ENCODE measurements around the gene GATA6.

The GATA6 gene

GRCh38 chr18:22238036-22238435, 68.6 kb downstream of the GATA6 start:
- Histone ChIP-seq H2AFZ (ENCODE audit: low read length) (no peak overlapping the region), H4K91ac (ENCODE audit: low read depth, low read length, poor library complexity) (no peak overlapping the region), H2BK12ac (ENCODE audit: low read length) (no peak overlapping the region), H3K9me3 (replicated peaks in 1 of 2; ENCODE audit: control insufficient read depth in 2 of 2, insufficient read depth in 1 of 2, low read depth in 1 of 2, low read length in 2 of 2) (no peaks in the 10 kb centered on the region), H3K9ac (ENCODE audit: low read depth, low read length, poor library complexity) (no peak overlapping the region), H2AK5ac (ENCODE audit: low read depth, low read length) (no peak overlapping the region), H3K36me3 (replicated peaks in 1 of 2; ENCODE audit: control insufficient read depth in 2 of 2, insufficient read depth in 2 of 2, low read length in 2 of 2) (no peaks in the 10 kb centered on the region), H2BK15ac (ENCODE audit: low read length) (no peak overlapping the region), H3K23ac (ENCODE audit: low read depth, low read length, poor library complexity) (no peak overlapping the region), H3K27me3 (ENCODE audit: control insufficient read depth in 3 of 3, insufficient read depth in 3 of 3, low read depth in 1 of 3, low read length in 3 of 3) (no peaks in the 10 kb centered on the region), H3K18ac (ENCODE audit: low read length) (no peak overlapping the region), H3K14ac (ENCODE audit: low read length) (no peak overlapping the region), H3K4me1 (ENCODE audit: control insufficient read depth in 2 of 2, insufficient read depth in 1 of 2, low read depth in 1 of 2, low read length in 2 of 2) (no peaks in the 10 kb centered on the region), H3K79me1 (ENCODE audit: low read depth, low read length) (no peaks in the 10 kb centered on the region), H3K4ac (ENCODE audit: low read length) (no peak overlapping the region), H3K4me3 (ENCODE audit: low read length in 2 of 2) (no peak overlapping the region), H4K8ac (ENCODE audit: low read depth, low read length) (no peak overlapping the region), H3K4me2 (ENCODE audit: insufficient read depth, low read length, poor library complexity, severe bottlenecking) (no peak overlapping the region), H2BK120ac (ENCODE audit: low read depth, low read length) (no peak overlapping the region), H3K27ac (replicated peaks; ENCODE audit: low read length) (no peak overlapping the region), H2BK5ac (ENCODE audit: low read length) (no peak overlapping the region)
- no peak for DNase-seq (ENCODE audit: low spot score)
- WGBS, 2 donors (ENCODE audit: extremely low coverage in 2 of 2, insufficient read length in 2 of 2, insufficient replicate concordance in 1 of 2): no CpG with 5 or more reads among the region's 6 CpGs

- Histone ChIP-seq H3K18ac (ENCODE audit: low read length) (no peak overlapping the region), H2AFZ (ENCODE audit: low read length) (no peak overlapping the region), H2BK15ac (ENCODE audit: low read length) (no peak overlapping the region), H2BK5ac (ENCODE audit: low read length) (no peak overlapping the region), H3K4ac (ENCODE audit: low read length) (no peak overlapping the region), H3K4me3 (ENCODE audit: low read length in 2 of 2) (no peak overlapping the region), H4K91ac (ENCODE audit: low read depth, low read length, poor library complexity) (no peak overlapping the region), H3K4me1 (ENCODE audit: control insufficient read depth in 2 of 2, insufficient read depth in 1 of 2, low read depth in 1 of 2, low read length in 2 of 2) (no peaks in the 10 kb centered on the region), H3K23ac (ENCODE audit: low read depth, low read length, poor library complexity) (no peak overlapping the region), H3K14ac (ENCODE audit: low read length) (no peak overlapping the region), H4K8ac (ENCODE audit: low read depth, low read length) (no peak overlapping the region), H3K36me3 (replicated peaks in 1 of 2; ENCODE audit: control insufficient read depth in 2 of 2, insufficient read depth in 2 of 2, low read length in 2 of 2) (no peaks in the 10 kb centered on the region), H3K79me1 (ENCODE audit: low read depth, low read length) (no peaks in the 10 kb centered on the region), H3K9ac (ENCODE audit: low read depth, low read length, poor library complexity) (no peak overlapping the region), H3K27ac (replicated peaks; ENCODE audit: low read length) (no peak overlapping the region), H3K9me3 (replicated peaks in 1 of 2; ENCODE audit: control insufficient read depth in 2 of 2, insufficient read depth in 1 of 2, low read depth in 1 of 2, low read length in 2 of 2) (no peaks in the 10 kb centered on the region), H3K27me3 (ENCODE audit: control insufficient read depth in 3 of 3, insufficient read depth in 3 of 3, low read depth in 1 of 3, low read length in 3 of 3) (no peaks in the 10 kb centered on the region), H3K4me2 (ENCODE audit: insufficient read depth, low read length, poor library complexity, severe bottlenecking) (no peak overlapping the region), H2BK12ac (ENCODE audit: low read length) (no peak overlapping the region), H2BK120ac (ENCODE audit: low read depth, low read length) (no peak overlapping the region), H2AK5ac (ENCODE audit: low read depth, low read length) (no peak overlapping the region)
- no CpG with 5 or more reads among the region's 6 CpGs for WGBS, 2 donors (ENCODE audit: extremely low coverage in 2 of 2, insufficient read length in 2 of 2, insufficient replicate concordance in 1 of 2)
- DNase-seq (ENCODE audit: low spot score): no peak
Measured at GRCh38 chr18:22238681-22239080, 69.3 kb downstream of the GATA6 start.

GRCh38 chr18:22241921-22242361, 72.6 kb downstream of the GATA6 start:
- Histone ChIP-seq H2AFZ (ENCODE audit: low read length) (no peak overlapping the region), H3K14ac (ENCODE audit: low read length) (no peak overlapping the region), H3K79me1 (ENCODE audit: low read depth, low read length) (peaks cover 1% of the 10 kb centered on the region), H3K4me1 (ENCODE audit: control insufficient read depth in 2 of 2, insufficient read depth in 1 of 2, low read depth in 1 of 2, low read length in 2 of 2) (no peaks in the 10 kb centered on the region), H4K91ac (ENCODE audit: low read depth, low read length, poor library complexity) (no peak overlapping the region), H3K9ac (ENCODE audit: low read depth, low read length, poor library complexity) (no peak overlapping the region), H2BK12ac (ENCODE audit: low read length) (no peak overlapping the region), H3K4ac (ENCODE audit: low read length) (no peak overlapping the region), H3K4me3 (ENCODE audit: low read length in 2 of 2) (no peak overlapping the region), H3K27me3 (ENCODE audit: control insufficient read depth in 3 of 3, insufficient read depth in 3 of 3, low read depth in 1 of 3, low read length in 3 of 3) (no peaks in the 10 kb centered on the region), H2BK15ac (ENCODE audit: low read length) (no peak overlapping the region), H3K9me3 (replicated peaks in 1 of 2; ENCODE audit: control insufficient read depth in 2 of 2, insufficient read depth in 1 of 2, low read depth in 1 of 2, low read length in 2 of 2) (no peaks in the 10 kb centered on the region), H4K8ac (ENCODE audit: low read depth, low read length) (no peak overlapping the region), H2BK120ac (ENCODE audit: low read depth, low read length) (no peak overlapping the region), H2BK5ac (ENCODE audit: low read length) (no peak overlapping the region), H3K4me2 (ENCODE audit: insufficient read depth, low read length, poor library complexity, severe bottlenecking) (no peak overlapping the region), H3K36me3 (replicated peaks in 1 of 2; ENCODE audit: control insufficient read depth in 2 of 2, insufficient read depth in 2 of 2, low read length in 2 of 2) (no peaks in the 10 kb centered on the region), H3K18ac (ENCODE audit: low read length) (no peak overlapping the region), H3K23ac (ENCODE audit: low read depth, low read length, poor library complexity) (no peak overlapping the region), H3K27ac (replicated peaks; ENCODE audit: low read length) (no peak overlapping the region), H2AK5ac (ENCODE audit: low read depth, low read length) (no peak overlapping the region)
- no CpG with 5 or more reads among the region's 6 CpGs for WGBS, 2 donors (ENCODE audit: extremely low coverage in 2 of 2, insufficient read length in 2 of 2, insufficient replicate concordance in 1 of 2)
- DNase-seq (ENCODE audit: low spot score): no peak

GRCh38 chr18:22243513-22243912, 74.1 kb downstream of the GATA6 start:
- no peak overlapping the region for H3K18ac ChIP-seq (ENCODE audit: low read length)
- no peak for DNase-seq (ENCODE audit: low spot score)
- H3K9ac ChIP-seq (ENCODE audit: low read depth, low read length, poor library complexity): no peak overlapping the region
- no peaks in the 10 kb centered on the region for H3K4me1 ChIP-seq (ENCODE audit: control insufficient read depth in 2 of 2, insufficient read depth in 1 of 2, low read depth in 1 of 2, low read length in 2 of 2)
- H3K14ac ChIP-seq (ENCODE audit: low read length): no peak overlapping the region
- H4K8ac ChIP-seq (ENCODE audit: low read depth, low read length): no peak overlapping the region
- WGBS, 2 donors (ENCODE audit: extremely low coverage in 2 of 2, insufficient read length in 2 of 2, insufficient replicate concordance in 1 of 2): no CpG with 5 or more reads among the region's 3 CpGs
- H4K91ac ChIP-seq (ENCODE audit: low read depth, low read length, poor library complexity): no peak overlapping the region
- H2AK5ac ChIP-seq (ENCODE audit: low read depth, low read length): no peak overlapping the region
- no peak overlapping the region for H3K27ac ChIP-seq (replicated peaks; ENCODE audit: low read length)
- no peak overlapping the region for H2AFZ ChIP-seq (ENCODE audit: low read length)
- H2BK120ac ChIP-seq (ENCODE audit: low read depth, low read length): no peak overlapping the region
- H3K79me1 ChIP-seq (ENCODE audit: low read depth, low read length): peaks cover 1% of the 10 kb centered on the region
- no peak overlapping the region for H2BK15ac ChIP-seq (ENCODE audit: low read length)
- H3K4ac ChIP-seq (ENCODE audit: low read length): no peak overlapping the region
- H3K4me2 ChIP-seq (ENCODE audit: insufficient read depth, low read length, poor library complexity, severe bottlenecking): no peak overlapping the region
- H3K4me3 ChIP-seq (ENCODE audit: low read length in 2 of 2): no peak overlapping the region
- no peaks in the 10 kb centered on the region for H3K27me3 ChIP-seq (ENCODE audit: control insufficient read depth in 3 of 3, insufficient read depth in 3 of 3, low read depth in 1 of 3, low read length in 3 of 3)
- no peaks in the 10 kb centered on the region for H3K9me3 ChIP-seq (replicated peaks in 1 of 2; ENCODE audit: control insufficient read depth in 2 of 2, insufficient read depth in 1 of 2, low read depth in 1 of 2, low read length in 2 of 2)
- H3K36me3 ChIP-seq (replicated peaks in 1 of 2; ENCODE audit: control insufficient read depth in 2 of 2, insufficient read depth in 2 of 2, low read length in 2 of 2): no peaks in the 10 kb centered on the region
- no peak overlapping the region for H2BK5ac ChIP-seq (ENCODE audit: low read length)
- H2BK12ac ChIP-seq (ENCODE audit: low read length): no peak overlapping the region
- no peak overlapping the region for H3K23ac ChIP-seq (ENCODE audit: low read depth, low read length, poor library complexity)
